Colonic mucosa (tissue), 4 donors: Measurements from ENCODE around the gene TAF5. TPM values are rescaled to one million over a fixed set of nuclear protein-coding genes. Genes with fewer than 3 reads are reported as not detected.
"Not testable (repeated sequence)": the region's sequence is repeated elsewhere in the genome, so short reads cannot be mapped to it uniquely, and the experiment has no call there.

ENCODE experiments used
- DNase-seq: peaks from one replicate; pipeline ENCODE4 v3.0.0-alpha.2; 2020
- H3K27ac ChIP-seq: fragments of 200-600 bp; one replicate; pipeline ENCODE4 v1.8.0; 2021
- H3K27me3 ChIP-seq: fragments of 200-600 bp; one replicate; pipeline ENCODE4 v1.8.0; 2021
- H3K36me3 ChIP-seq: fragments of 200-600 bp; one replicate; pipeline ENCODE4 v1.8.0; 2021
- H3K4me1 ChIP-seq: fragments of 200-600 bp; one replicate; pipeline ENCODE4 v1.8.0; 2021; ENCODE audit warnings: mild to moderate bottlenecking
- H3K4me3 ChIP-seq: fragments of 200-600 bp; one replicate; pipeline ENCODE4 v1.8.0; 2021
- H3K9ac ChIP-seq, 2 donors: one replicate each; pipeline ENCODE4 v1.7.0; 2013; ENCODE audit warnings: control low read depth in 2 of 2, low read depth in 2 of 2, low read length in 2 of 2
- H3K9me3 ChIP-seq: fragments of 200-600 bp; one replicate; pipeline ENCODE4 v1.8.0; 2021
- intact Hi-C: fragments of 100-400 bp; cut with DNase I; formaldehyde crosslinking; loops from one replicate; pipeline ENCODE4 v1.14.1; 2022
- total RNA-seq, 2 donors: library from RNA; stranded (reverse); fragmentation: NEBNext Ultra II Directional in 1 of 2; extraction: Animal tissue kit (Norgen Biotek cat#: 25700) in 1 of 2; gene quantifications; one replicate each; pipeline ENCODE4 v1.2.1, GENCODE V29; 2021
- TF ChIP-seq, protein P1 (sequence below): fragments of 200-600 bp; IDR thresholded peaks from one replicate; pipeline ENCODE4 v1.8.0; 2022; ENCODE audit warnings: antibody characterized with exemption, mild to moderate bottlenecking
- donor health status: healthy.
- donor health status: DM: no; HTN: no; CAD: no.
- donor health status: DM: no; HTN: no; CAD: no.

TAF5 gene
- total RNA-seq, 2 donors from 2014 or later: 5.5 to 10.3 TPM

DNA sequence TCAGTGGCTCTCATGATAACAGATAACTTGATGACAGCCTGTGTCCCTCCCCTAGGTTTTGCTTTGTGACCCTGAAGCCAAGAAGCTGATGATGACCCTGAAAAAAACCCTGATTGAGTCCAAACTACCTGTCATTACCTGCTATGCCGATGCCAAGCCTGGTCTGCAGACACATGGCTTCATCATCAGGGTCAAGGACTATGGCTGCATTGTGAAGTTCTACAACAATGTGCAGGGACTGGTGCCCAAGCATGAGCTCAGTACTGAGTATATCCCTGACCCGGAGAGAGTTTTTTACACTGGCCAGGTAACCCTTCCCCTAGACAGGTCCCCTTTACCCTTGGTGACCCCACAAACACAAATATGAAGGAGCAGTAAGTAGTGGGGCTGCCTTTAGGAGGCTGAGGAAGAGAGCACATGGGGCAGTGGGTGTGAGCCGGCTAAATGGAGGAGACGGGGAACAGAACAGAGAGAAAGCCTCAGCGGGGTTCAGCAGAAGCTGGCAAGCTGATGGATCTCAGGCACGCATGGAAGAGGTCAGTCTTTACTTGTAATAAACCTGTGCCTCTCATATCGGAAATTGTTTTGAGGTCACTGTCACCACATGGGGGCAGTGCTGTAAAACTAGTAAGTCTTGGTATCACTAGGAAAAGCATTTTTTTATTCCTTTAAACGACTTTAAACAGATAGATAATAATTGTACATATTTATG lies 48.8 kb downstream of the TAF5 start:
- TF ChIP-seq, protein P1, sequence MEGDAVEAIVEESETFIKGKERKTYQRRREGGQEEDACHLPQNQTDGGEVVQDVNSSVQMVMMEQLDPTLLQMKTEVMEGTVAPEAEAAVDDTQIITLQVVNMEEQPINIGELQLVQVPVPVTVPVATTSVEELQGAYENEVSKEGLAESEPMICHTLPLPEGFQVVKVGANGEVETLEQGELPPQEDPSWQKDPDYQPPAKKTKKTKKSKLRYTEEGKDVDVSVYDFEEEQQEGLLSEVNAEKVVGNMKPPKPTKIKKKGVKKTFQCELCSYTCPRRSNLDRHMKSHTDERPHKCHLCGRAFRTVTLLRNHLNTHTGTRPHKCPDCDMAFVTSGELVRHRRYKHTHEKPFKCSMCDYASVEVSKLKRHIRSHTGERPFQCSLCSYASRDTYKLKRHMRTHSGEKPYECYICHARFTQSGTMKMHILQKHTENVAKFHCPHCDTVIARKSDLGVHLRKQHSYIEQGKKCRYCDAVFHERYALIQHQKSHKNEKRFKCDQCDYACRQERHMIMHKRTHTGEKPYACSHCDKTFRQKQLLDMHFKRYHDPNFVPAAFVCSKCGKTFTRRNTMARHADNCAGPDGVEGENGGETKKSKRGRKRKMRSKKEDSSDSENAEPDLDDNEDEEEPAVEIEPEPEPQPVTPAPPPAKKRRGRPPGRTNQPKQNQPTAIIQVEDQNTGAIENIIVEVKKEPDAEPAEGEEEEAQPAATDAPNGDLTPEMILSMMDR: peak; percentile 66
- H3K4me1 ChIP-seq: no peaks in the 10 kb centered on the region
- H3K9me3 ChIP-seq: no peaks in the 10 kb centered on the region
- peak; percentile 75 for DNase-seq
- no peak overlapping the region for H3K27ac ChIP-seq
- peaks cover 48% of the 10 kb centered on the region for H3K36me3 ChIP-seq
- no peak overlapping the region for H3K4me3 ChIP-seq
- no peak overlapping the region for H3K9ac ChIP-seq
- no peaks in the 10 kb centered on the region for H3K27me3 ChIP-seq
- intact Hi-C loops: loop anchor here (10.0 kb wide), 1 partner anchor 178 kb away; no protein-coding TSS in a partner anchor

DNA sequence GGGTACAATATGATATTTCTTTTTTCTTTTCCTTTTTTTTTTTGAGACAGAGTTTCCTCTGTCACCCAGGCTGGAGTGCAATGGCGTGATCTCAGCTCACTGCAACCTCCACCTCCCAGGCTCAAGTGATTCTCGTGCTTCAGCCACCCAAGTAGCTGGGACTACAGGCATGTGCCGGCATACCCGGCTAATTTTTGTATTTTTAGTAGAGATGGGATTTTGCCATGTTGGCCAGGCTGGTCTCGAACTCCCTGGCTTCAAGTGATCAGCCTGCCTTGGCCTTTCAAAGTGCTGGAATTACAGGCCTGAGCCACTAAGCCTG lies 49.3 kb downstream of the TAF5 start:
- intact Hi-C loops: loop anchor here (10.0 kb wide), 1 partner anchor 178 kb away; no protein-coding TSS in a partner anchor
- TF ChIP-seq, protein P1: peak; percentile 10

DNA sequence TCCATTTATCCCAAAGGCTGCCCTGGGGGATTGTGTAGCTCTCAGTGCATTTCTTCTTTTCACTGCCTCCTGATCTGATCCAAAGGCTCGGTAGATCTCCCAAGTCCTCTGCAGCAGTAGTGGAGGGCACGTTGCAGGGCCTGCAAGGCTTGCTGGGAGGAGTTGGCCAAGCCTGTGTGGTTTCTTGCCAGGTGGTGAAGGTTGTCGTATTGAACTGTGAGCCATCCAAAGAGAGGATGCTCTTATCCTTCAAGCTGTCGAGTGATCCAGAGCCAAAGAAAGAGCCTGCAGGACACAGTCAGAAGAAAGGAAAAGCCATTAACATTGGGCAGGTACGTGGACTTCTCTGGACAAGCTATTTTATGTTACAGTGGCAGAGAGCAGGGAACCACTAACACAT lies 49.8 kb downstream of the TAF5 start:
- H3K27ac ChIP-seq: no peak overlapping the region
- TF ChIP-seq, protein P1: no peak
- H3K9ac ChIP-seq: no peak overlapping the region
- H3K9me3 ChIP-seq: no peaks in the 10 kb centered on the region
- no peaks in the 10 kb centered on the region for H3K4me1 ChIP-seq
- intact Hi-C loops: loop anchor here (10.0 kb wide), 1 partner anchor 177 kb away; no protein-coding TSS in a partner anchor
- no peak for DNase-seq
- H3K27me3 ChIP-seq: no peaks in the 10 kb centered on the region
- H3K36me3 ChIP-seq: peaks cover 45% of the 10 kb centered on the region
- no peak overlapping the region for H3K4me3 ChIP-seq

More for the DNA sequence above, 49.3 kb downstream of the TAF5 start:
- H3K27ac ChIP-seq, H3K27me3 ChIP-seq, DNase-seq, H3K9me3 ChIP-seq, H3K9ac ChIP-seq, H3K4me1 ChIP-seq, H3K4me3 ChIP-seq: not testable (repeated sequence)
- peaks cover 48% of the 10 kb centered on the region for H3K36me3 ChIP-seq

DNA sequence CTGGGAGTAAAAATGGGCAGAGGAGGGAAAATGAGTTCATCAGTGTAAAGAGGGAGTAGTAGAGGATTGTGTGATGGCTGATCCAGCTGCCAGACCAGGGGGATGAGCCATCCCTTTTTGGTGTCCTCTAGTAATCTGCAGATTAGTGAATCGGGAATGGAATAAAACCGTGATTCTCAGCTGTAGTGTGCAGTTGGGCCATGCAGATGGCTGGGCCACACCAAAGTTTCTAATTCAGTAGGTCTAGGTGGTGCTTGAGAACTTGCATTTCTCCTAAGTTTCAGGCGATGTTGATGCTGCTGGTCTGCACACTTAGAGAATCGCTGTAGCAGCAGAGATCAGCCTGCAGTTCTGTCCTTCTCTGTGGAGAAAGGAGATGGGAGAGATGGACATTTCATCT lies 51.3 kb downstream of the TAF5 start:
- Histone ChIP-seq H3K4me3 (no peak overlapping the region), H3K27me3 (no peaks in the 10 kb centered on the region), H3K36me3 (peaks cover 37% of the 10 kb centered on the region), H3K9me3 (no peaks in the 10 kb centered on the region), H3K9ac (no peak overlapping the region), H3K4me1 (no peaks in the 10 kb centered on the region), H3K27ac (no peak overlapping the region)
- intact Hi-C loops: loop anchor here (2.0 to 10.0 kb wide), 2 partner anchors 64 to 176 kb away; no protein-coding TSS in a partner anchor
- DNase-seq: no peak
- TF ChIP-seq, protein P1: no peak

DNA sequence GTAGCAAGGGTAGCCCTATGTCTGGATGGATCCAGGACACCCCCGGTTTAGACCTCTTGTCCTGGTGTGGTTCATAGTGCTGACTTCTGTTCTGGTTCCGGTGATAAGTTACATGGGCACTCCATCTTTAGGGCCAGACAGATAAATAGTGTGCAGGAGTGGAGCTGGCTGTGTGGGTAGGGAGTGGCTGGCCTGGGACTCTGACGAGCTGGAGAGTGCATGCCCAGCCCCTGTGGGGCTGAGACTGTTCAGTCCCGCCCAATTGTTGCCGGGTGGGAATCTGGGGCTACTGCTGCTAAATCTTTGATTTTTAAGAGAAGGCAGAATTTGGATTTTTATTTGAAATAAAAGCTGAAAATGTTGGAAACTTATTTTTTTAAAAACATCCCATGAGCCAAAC lies 56.0 kb downstream of the TAF5 start:
- H3K9ac ChIP-seq: no peak overlapping the region
- TF ChIP-seq, protein P1: no peak
- no peak overlapping the region for H3K27ac ChIP-seq
- H3K36me3 ChIP-seq: peaks cover 29% of the 10 kb centered on the region
- no peaks in the 10 kb centered on the region for H3K27me3 ChIP-seq
- intact Hi-C loops: no loop called here
- no peaks in the 10 kb centered on the region for H3K4me1 ChIP-seq
- DNase-seq: no peak
- no peaks in the 10 kb centered on the region for H3K9me3 ChIP-seq
- H3K4me3 ChIP-seq: no peak overlapping the region
